ENCODE results near the gene ARHGAP10.
"Not testable (repeated sequence)": the region's sequence is repeated elsewhere in the genome, so short reads cannot be mapped to it uniquely, and the experiment has no call there.

Gene ARHGAP10

DNA sequence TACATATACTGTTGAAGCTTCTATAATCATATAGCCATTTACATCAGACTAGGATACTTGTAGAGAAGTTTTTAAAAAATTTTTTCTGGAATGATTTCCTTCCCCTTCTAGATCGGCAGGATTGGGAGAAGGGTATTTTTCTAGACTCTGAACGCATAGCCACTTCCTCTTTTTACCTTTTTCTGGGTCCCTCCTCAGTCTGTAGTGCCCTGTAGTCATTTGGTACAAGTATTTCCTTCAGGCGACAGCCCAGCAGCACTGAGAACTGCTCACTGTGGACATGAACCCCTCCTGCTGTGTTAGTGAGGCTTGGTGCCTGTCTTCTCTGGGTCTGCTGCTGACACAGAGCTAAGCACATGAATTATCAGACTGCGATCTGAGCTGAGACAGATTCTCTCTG, 255.4 kb downstream of the ARHGAP10 start:
- no peak overlapping the region for H3K4me3 ChIP-seq (ENCODE audit: low read depth, low read length)
- no peak for TF ChIP-seq CTCF (IDR thresholded peaks at IDR 0.05; ENCODE audit: low read depth, low read length)

DNA sequence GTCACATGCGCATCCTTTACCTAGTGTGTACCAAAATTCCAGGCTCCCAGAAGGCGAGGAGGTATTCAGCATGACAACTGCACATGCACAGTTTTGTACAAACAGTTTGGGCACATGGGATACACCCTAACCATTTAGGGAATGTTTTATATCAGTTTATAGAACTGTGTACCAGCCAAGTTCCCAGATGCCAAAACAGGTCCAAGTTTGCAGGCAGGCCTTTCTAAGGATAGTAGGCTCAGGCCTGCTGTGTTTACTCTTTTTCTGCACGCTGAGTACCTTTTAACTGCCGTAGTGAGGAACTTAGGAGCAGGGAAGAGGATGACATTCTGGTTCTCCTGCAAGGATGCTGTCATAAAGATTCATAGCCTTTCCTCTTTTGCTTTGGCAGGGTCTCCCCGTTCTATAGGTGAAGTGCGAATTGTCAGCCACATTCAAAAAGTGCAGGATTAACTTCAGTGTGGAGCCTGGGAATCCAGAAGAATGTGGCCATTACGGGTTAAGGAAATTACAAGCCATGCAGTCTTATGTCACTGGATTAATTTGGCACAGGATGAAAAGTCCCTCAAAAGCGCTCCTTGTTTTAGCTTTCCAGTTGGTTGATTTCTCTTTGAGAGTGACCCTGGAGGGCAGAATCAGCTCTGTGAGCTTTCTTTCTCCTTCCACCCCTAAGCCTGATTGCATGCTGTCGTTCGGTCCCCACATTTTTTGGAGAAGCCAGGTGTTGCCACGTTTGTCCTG, 259.8 kb downstream of the ARHGAP10 start:
- no peak for TF ChIP-seq CTCF (IDR thresholded peaks at IDR 0.05; ENCODE audit: low read depth, low read length)
- H3K4me3 ChIP-seq (ENCODE audit: low read depth, low read length), result no peak overlapping the region

DNA sequence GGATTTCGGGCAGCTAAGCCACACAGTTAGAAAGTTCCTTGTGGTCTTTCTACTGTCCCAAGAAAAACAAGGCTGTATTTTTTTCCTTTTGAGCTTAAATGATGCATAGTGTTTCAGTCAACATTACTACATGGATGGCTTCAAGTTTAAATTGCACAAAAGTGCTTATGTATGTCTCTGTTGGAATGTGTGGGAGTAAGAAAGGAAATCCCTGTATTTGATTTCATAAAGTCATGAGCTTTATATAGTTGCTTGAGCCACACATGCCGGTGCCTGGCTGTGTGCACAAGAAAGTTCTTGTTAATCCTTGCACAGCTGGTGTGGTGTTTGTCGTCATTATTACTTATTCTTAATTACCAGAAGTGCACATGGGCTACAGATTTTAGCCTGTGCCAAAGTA, 262.2 kb downstream of the ARHGAP10 start:
- TF ChIP-seq CTCF (IDR thresholded peaks at IDR 0.05; ENCODE audit: low read depth, low read length), result no peak
- H3K4me3 ChIP-seq (ENCODE audit: low read depth, low read length), result no peak overlapping the region

DNA sequence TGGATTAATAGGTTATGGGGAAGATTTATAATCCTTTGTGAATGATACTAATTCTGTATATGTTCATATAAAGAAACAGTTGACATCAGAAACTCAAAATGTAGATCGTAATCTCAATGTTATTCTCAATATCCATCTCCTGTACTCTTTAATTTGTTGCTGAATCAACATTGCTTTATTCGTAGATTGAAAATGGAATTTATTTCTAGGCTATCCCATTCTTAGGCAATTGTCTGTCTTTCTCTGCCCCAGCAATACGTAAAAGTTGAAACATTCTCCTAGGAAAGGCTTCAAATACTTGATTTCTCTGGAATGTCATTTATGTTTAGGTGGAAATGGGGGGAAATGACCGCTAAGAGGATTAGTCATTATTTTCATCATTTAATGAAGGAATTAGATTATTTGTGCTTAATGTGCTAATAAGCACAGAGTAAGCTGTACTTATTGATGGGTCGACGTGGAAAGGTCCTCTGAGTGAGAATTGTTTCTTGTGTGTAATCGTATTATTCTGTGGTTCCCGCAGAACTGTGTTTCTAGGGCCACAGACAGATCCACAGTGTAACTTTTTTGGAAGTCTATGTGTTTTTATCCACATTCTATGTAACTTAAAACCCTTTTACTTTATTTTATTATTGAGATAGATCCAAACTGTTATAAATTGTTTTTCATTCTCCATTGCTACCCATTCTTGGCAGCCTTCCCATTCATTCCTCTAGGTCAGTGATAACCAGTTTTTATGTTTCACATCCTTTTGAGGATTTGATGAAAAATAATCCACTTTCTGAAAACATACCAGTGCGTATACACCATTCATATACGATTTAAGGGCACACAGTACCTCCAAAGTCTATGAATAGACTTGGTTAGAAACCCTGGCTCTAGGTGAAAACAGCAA, 262.9 kb downstream of the ARHGAP10 start:
- TF ChIP-seq CTCF (IDR thresholded peaks at IDR 0.05; ENCODE audit: low read depth, low read length), result no peak
- no peak overlapping the region for H3K4me3 ChIP-seq (ENCODE audit: low read depth, low read length)

DNA sequence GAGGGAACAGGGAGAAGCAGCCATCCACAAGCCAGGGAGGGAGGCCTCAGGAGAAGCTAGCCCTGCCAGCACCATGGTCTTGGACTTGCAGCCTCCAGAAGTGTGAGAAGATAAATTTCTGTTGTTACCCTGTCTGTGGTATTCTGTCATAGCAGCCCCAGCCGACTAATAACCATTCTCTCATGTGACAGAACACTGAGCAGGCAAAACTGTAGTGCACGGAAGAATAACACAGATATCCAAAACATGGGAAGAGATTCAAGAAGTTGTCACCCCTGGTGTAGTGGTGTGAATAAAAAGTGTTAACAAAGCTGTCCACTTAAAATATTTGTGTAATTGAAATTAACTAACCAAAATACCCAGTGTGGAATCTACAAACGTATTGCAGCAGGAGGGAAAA, 265.0 kb downstream of the ARHGAP10 start:
- H3K4me3 ChIP-seq (ENCODE audit: low read depth, low read length), result no peak overlapping the region
- TF ChIP-seq CTCF (IDR thresholded peaks at IDR 0.05; ENCODE audit: low read depth, low read length), result no peak

GRCh38 chr4:148000038-148000437, 268.1 kb downstream of the ARHGAP10 start:
- H3K4me3 ChIP-seq (ENCODE audit: low read depth, low read length), result not testable (repeated sequence)

DNA sequence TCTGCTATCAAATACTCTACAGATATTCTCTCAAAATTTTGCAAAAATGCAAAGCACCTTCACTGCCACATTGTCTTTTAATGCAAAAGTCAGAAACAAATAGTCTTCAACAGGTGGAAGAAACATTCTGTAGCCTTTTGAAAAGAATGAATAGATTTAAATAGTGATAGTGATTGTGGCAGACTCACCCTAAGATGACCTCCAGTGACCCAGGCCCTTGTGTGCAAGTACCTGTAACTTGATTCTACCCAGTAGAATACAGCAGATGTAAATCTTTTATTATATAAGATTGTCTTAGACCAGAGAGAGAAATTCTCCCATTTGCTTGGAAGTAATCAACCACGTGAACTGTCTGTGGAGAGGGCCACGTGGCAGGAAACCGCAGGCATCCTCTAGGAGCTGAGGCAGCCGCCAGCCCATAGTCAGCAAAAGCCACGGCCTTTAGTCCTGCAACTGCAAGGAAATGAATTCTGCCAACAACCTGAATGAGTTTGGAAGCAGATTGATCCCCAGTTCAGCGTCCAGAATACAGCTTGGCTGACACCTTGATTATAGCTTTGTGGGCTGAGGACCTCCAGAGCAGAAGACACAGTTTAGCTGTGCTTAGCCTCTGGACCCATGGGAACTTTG, 272.5 kb downstream of the ARHGAP10 start:
- no peak overlapping the region for H3K4me3 ChIP-seq (ENCODE audit: low read depth, low read length)
- TF ChIP-seq CTCF (IDR thresholded peaks at IDR 0.05; ENCODE audit: low read depth, low read length), result no peak
